Heart right ventricle (tissue), 16 donors: ENCODE measurements around the gene CCDC92. TPM values are rescaled to one million over a fixed set of nuclear protein-coding genes. Genes with fewer than 3 reads are reported as not detected.

Source experiments
- ATAC-seq, 8 donors: fragments of 200-7000 bp; cut with Tn5 transposase; one replicate each; pipeline ENCODE4 v1.9.1; 2020; ENCODE audit warnings: mild to moderate bottlenecking in 8 of 8, moderate library complexity in 8 of 8, moderate number of reproducible peaks in 1 of 8
- DNase-seq, 2 donors: peaks; one replicate each; pipeline ENCODE4 v3.0.0-alpha.2; 2020
- H3K27ac ChIP-seq, 10 donors: fragments of 200-600 bp; sonication (generic) in 2 of 10; one replicate each; pipeline versions ENCODE4 v1.5.0 to v1.8.0; 2020 to 2022; ENCODE audit warnings: mild to moderate bottlenecking in 3 of 10
- H3K27me3 ChIP-seq, 7 donors: fragments of 200-600 bp; one replicate each; pipeline ENCODE4 v1.8.0; 2021 to 2022; ENCODE audit warnings: mild to moderate bottlenecking in 2 of 7
- H3K36me3 ChIP-seq, 9 donors: fragments of 200-600 bp; sonication (generic) in 1 of 9; one replicate each; pipeline versions ENCODE4 v1.5.0 to v1.8.0; 2020 to 2022; ENCODE audit warnings: mild to moderate bottlenecking in 2 of 9
- H3K4me1 ChIP-seq, 9 donors: fragments of 200-600 bp; sonication (generic) in 1 of 9; one replicate each; pipeline versions ENCODE4 v1.5.0 to v1.8.0; 2020 to 2022; ENCODE audit warnings: mild to moderate bottlenecking in 4 of 9
- H3K4me3 ChIP-seq, 10 donors: fragments of 200-600 bp; sonication (generic) in 2 of 10; one replicate each; pipeline versions ENCODE4 v1.5.0 to v1.8.0; 2020 to 2022; ENCODE audit warnings: mild to moderate bottlenecking in 7 of 10, moderate library complexity in 2 of 10
- H3K9me3 ChIP-seq, 11 donors: fragments of 200-600 bp in 10 of 11; sonication (generic) in 2 of 11; one replicate each; pipeline versions ENCODE4 v1.5.0 to v1.8.0; 2013 to 2022; ENCODE audit warnings: mild to moderate bottlenecking in 2 of 11, control low read depth in 1 of 11, moderate library complexity in 1 of 11
- CTCF ChIP-seq, 9 donors: fragments of 200-600 bp; sonication (generic) in 2 of 9; IDR thresholded peaks; one replicate each; pipeline versions ENCODE4 v1.5.0 to v1.8.0; 2021 to 2022; ENCODE audit warnings: antibody characterized with exemption in 9 of 9, mild to moderate bottlenecking in 5 of 9, moderate library complexity in 1 of 9
- WGBS, 2 donors: extraction: QIAGEN DNeasy Blood & Tissue Kit; methylation state at CpG; one replicate each; pipeline ENCODE4 v1.1.7; 2013; ENCODE audit warnings: inconsistent platforms in 1 of 2; 5-methylcytosine and 5-hydroxymethylcytosine counted together
- intact Hi-C, 10 donors: fragments of 100-400 bp; cut with DNase I; formaldehyde crosslinking; loops; one replicate each; pipeline versions ENCODE4 v1.11.1 to v1.14.2; 2022
- long read RNA-seq, 3 donors: library from polyadenylated mRNA; unstranded; transcript quantifications; one replicate each; pipeline ENCODE4 v2.0.0, GENCODE V29; 2020 to 2021
- polyA plus RNA-seq, 2 donors: library from polyadenylated mRNA; stranded (reverse); fragments of 200-250 nt; gene quantifications; one replicate each; pipeline ENCODE4 v1.2.3, GENCODE V29; 2013
- total RNA-seq, 10 donors: library from RNA; stranded (reverse); fragmentation: NEBNext Ultra II Directional in 3 of 10; extraction: Animal tissue kit (Norgen Biotek cat#: 25700) in 3 of 10; gene quantifications; one replicate each; pipeline versions ENCODE4 v1.2.1 to v1.2.4, GENCODE V29; 2021 to 2023
- donor health status: Arrhythmogenic right ventricular cardiomyopathy.
- donor health status: ischemic (EF 13 %, LVEDD 7.1; RV severe dilation, severe dysfunction).
- donor health status: healthy with polysubstance abuse.
- donor health status: DM: no; HTN: yes; CAD: no.
- donor health status: DM: no; HTN: no; CAD: no.
- donor health status: ischemic (EF 25% LVEDD 6.9; RV normal size, moderate dysfunction).
- donor health status: ischemic (EF 25% LVEDD 5.7; RV mildly dilated, moderate dysfunction).
- donor health status: healthy.
- donor health status: DM: yes; HTN: yes; CAD: no.
- donor health status: Ischemic cardiomyopathy.
- donor health status: ischemic (EF 35%, LVEDD 5.7; RV mildly dilated, moderate dysfunction).
- donor health status: nonischemic (EF 11% LVEDD 7.7; RV severe dilation, severe dysfunction).
- donor health status: DM: yes; HTN: yes; CAD: no.
- donor health status: PGD.
- donor health status: ischemic (EF 29% LVEDD 5.4; RV normal size, mild dysfunction).
- donor health status: nonischemic (EF 23%, LVEDD 6.1; RV moderate dilation, normal function).

The CCDC92 gene
- 10 to 100 TPM; 38.5 to 77.1 (median 56.4) TPM for total RNA-seq
- 10 to 100 TPM; 58.7 to 76.2 TPM for polyA plus RNA-seq
- long read RNA-seq, donor 1, full-length matches to known transcripts, result 76 of 150 reads
- long read RNA-seq, donor 1, partial matches to known transcripts, result 2 of 150 reads
- long read RNA-seq, donor 1, other reads (novel, unspliced or antisense), result 72 of 150 reads
- long read RNA-seq, donor 2, full-length matches to known transcripts, result 62 of 152 reads
- long read RNA-seq, donor 2, partial matches to known transcripts, result 0 of 152 reads
- long read RNA-seq, donor 2, other reads (novel, unspliced or antisense), result 90 of 152 reads
- long read RNA-seq, donor 3, full-length matches to known transcripts, result 21 of 73 reads
- long read RNA-seq, donor 3, partial matches to known transcripts, result 0 of 73 reads
- long read RNA-seq, donor 3, other reads (novel, unspliced or antisense), result 52 of 73 reads

GRCh38 chr12:123972457-123973401 lies at the start of gene CCDC92, which contains the start of gene ZNF664:
Gene CCDC92, minus strand, starts transcription at chr12:123972831. Its CDS starts 28,526 bp downstream, at chr12:123944305.
Gene ZNF664, plus strand, starts transcription at chr12:123973215. Its CDS starts 38,930 bp downstream, at chr12:124012145.
- Histone ChIP-seq H3K27ac (peak within 1 kb of the TSS; percentile 92 to 98 (median 94)), H3K4me3 (peak within 1 kb of the TSS; percentile 73 to 98 (median 94)), H3K27me3 (no peaks in the 10 kb centered on the region), H3K36me3 (peaks cover 0 to 29% (median 0%) of the 10 kb centered on the region in 9 donors), H3K9me3 (no peaks in the 10 kb centered on the region), H3K4me1 (peaks cover 0 to 59% (median 23%) of the 10 kb centered on the region in 9 donors)
- intact Hi-C loops, result loop anchor here in 1 of 10 donors (10.0 kb wide), 1 partner anchor 258 kb away; the partner anchor contains the start of gene ATP6V0A2
- TF ChIP-seq CTCF (IDR thresholded peaks at IDR 0.05), result peak in 4 of 9 donors; percentile 14 to 34 (median 19)
- WGBS, 2 donors, result 0 to 1% methylated on average over 46 to 138 of the region's 138 CpGs
- peak; percentile 92 to 95 for DNase-seq
- peak; percentile 91 to 96 (median 94) for ATAC-seq

- DNase-seq (no peak), ATAC-seq (no peak)
- Histone ChIP-seq H3K4me1 (peaks cover 0 to 42% (median 15%) of the 10 kb centered on the region in 9 donors), H3K4me3 (no peak overlapping the region), H3K27ac (no peak overlapping the region), H3K27me3 (no peaks in the 10 kb centered on the region), H3K36me3 (no peaks in the 10 kb centered on the region), H3K9me3 (no peaks in the 10 kb centered on the region)
- no peak for TF ChIP-seq CTCF (IDR thresholded peaks at IDR 0.05)
- intact Hi-C loops, result no loop called here
- 94 to 96% methylated on average over 3 of the region's 3 CpGs for WGBS, 2 donors
These were observed 49.5 kb upstream of the CCDC92 start for GRCh38 chr12:124022161-124022560.

- intact Hi-C loops, result no loop called here
- peak in 5 of 8 donors; percentile 10 to 40 (median 26) for ATAC-seq
- Histone ChIP-seq H3K4me1 (peaks cover 0 to 36% (median 8%) of the 10 kb centered on the region in 9 donors), H3K36me3 (no peaks in the 10 kb centered on the region), H3K27ac (peak overlapping the region in 3 of 10 donors; percentile 15 to 49 (median 35)), H3K4me3 (no peak overlapping the region), H3K27me3 (no peaks in the 10 kb centered on the region), H3K9me3 (no peaks in the 10 kb centered on the region)
- no peak for TF ChIP-seq CTCF (IDR thresholded peaks at IDR 0.05)
- no peak for DNase-seq
- WGBS, 2 donors, result 75 to 84% methylated on average over 3 of the region's 3 CpGs
These were observed 48.4 kb upstream of the CCDC92 start for GRCh38 chr12:124021007-124021406.

GRCh38 chr12:124020514-124020949 lies 47.9 kb upstream of the CCDC92 start:
- intact Hi-C loops, result no loop called here
- Histone ChIP-seq H3K9me3 (no peaks in the 10 kb centered on the region), H3K4me1 (peaks cover 0 to 39% (median 8%) of the 10 kb centered on the region in 9 donors), H3K27ac (peak overlapping the region in 3 of 10 donors; percentile 15 to 49 (median 35)), H3K27me3 (no peaks in the 10 kb centered on the region), H3K36me3 (peaks cover 0 to 2% (median 0%) of the 10 kb centered on the region in 9 donors), H3K4me3 (no peak overlapping the region)
- DNase-seq (no peak), ATAC-seq (peak in 4 of 8 donors; percentile 8 to 62 (median 28))
- 62 to 75% methylated on average over 2 of the region's 2 CpGs for WGBS, 2 donors
- no peak for TF ChIP-seq CTCF (IDR thresholded peaks at IDR 0.05)
